ENCODE results near the gene HOXA13.

HOXA13 gene

DNA sequence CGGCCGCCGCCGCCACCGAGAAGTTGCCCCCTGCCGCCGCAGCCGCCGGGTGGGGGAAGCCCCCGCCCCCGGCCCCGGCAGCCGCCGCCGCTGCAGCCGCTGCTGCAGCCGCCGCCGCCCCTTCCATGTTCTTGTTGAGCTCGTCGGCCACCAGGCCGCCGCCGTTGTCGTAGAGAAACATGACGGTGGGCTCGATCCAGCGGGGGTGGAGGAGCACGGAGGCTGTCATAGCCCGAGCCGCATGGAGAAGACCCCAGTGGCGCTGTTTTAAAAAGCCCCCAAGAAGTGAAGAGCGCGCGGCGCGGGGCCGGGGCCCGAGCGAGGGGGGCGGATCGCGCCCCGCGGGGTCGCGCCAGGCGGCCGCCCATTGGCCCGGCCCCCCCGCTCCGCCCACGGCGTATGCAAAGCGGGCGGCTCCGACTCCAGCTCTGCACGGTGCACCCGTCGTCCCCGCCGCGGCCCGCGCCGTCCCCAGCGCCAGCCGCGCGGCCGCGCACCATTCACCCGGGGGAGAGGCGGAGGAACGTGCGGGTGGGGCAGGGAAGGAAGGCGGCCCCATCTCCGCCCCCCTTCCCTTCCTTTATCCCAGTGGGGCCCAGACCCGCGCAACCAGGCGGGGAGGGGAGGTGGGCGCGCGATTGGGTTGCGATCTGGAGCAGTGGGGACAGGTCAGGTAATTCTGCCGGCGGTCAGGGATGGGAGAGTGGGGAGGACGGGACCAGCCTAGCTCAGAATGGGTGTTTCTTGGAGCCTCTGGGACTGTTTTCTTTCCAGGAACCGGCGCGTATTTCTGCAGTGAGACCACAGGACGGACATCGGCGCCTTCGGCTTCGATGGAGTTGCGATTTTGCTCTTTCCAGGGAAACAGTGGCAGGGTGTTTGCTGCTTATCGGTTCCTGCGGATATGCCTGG lies at the start of gene HOXA13:
Gene HOXA13, minus strand, starts transcription at position 243 of the 912 bp plus-strand sequence. Its CDS starts 14 bp downstream, at position 229.
- ATAC-seq: peak; percentile 49 to 54

DNA sequence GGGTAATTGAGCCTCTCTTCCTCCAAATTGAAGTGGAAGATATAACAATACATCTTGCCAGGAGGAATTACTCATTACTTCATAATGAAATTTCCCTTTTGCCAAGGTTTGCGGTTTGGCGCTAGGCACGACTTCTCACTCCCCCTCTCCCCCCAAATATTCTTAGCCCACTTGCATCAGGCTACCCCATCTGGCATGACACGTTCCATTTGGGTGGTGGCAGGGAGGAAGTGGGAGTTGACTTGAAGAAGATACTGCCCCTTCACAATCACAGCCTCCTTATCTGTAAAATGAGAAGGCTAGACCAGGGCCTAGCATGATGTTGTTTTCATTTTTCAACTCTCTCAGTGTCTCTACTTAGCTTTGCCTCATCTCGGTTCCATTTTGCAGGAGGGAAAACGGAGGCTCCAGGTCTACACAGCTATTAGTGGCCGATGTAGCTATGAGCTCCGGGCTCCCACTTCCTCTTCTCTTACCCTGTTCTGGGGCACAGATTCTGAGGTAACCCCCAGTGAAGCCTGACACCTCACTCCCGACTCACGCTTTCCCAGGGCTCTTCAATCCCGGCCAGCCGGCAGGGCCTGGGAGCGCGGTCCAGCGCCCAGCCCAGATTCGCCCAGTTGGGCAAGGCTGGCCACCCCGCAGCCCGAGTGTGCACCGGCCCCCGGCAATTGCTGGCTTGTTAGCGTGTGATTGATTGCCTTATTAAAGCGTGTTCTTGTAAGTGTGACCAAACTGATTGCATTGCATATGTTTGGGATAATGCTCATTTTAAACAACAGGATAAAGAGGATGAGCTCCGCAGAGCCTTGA lies 49.2 kb upstream of the HOXA13 start:
- ATAC-seq: no peak

DNA sequence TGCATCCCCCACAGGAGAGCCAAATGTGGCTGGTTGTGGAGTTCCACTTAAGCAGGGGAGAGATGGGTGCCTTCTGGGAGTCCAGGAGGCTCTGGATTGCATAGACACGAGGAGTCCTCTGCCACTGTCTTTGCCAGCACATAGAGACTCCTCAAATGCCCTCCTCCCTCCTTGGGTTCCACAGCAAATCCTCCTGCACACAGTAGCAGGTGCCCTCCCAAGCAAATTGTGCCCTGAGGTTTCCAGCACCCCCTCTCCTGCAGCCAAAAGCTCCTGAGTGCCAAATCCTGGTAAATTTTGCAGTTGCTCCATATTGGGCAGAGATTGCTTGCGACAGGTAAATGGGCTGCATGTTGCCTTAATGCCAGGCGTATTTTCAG lies 48.5 kb upstream of the HOXA13 start:
- no peak for ATAC-seq

DNA sequence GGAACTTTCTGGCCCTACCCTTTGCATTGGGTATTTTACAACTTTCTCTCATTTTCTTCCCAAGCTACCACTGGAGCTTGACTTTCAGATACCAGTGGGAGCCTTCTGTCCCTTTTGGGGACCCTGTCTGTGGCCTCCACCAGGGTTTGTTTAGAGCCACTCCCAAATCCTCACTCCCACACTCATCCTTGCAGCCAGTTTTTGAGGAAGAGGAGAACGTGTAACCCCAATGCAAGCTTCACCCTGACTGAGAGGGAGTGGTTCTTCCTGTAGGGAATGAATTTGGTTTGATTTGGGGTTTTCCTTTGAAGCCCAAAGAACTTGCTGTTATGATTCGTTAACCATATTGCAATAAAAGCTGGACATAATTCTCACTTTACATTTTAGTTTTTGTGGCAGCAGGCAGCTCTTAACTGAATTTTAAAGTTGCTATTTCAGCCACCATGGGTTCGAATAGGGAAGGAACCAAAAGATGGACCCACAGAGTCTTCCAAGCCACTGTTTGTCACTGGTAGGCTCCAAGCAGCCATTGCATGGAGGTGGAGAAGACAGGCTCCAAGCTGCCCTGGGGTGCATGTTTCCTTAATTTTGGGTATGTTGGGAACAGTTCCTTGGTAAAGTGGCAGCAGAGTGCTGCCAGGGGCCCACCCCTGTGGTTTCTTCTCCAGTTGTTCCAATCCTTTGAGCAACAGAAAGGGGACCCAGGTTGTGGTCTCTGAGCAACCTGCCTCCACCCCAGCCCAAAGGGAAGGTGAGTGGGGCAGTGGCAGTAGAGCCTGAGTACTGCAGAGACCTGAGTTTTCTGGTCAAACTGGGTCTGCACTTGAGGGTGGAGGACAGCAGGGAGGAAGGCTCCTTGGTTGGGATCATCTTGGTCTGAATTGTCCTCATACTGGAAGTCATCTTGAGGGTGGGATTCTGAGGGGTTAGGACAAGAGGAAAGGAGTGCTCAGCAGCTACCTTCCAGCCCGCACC lies 47.8 kb upstream of the HOXA13 start:
- ATAC-seq: no peak

DNA sequence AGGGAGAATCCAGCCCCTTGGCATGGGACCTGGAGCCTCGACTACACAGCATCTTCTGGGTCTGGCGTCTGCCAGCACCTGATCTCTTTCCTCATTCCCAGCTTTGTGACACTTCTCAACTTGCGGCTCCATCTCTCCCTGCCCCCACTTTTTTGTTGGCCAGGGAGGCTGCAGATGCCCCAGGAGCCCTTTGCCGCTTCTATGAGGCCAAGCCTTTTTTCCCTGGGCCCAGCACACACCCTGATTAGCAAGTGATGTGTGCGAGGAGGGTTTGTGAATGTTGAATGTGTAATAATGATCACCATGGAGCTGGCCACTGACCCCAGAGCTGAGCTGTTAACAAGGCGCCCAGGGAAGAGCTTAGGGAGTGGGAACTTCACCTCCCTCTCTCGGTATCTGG lies 47.1 kb upstream of the HOXA13 start:
- ATAC-seq: no peak

DNA sequence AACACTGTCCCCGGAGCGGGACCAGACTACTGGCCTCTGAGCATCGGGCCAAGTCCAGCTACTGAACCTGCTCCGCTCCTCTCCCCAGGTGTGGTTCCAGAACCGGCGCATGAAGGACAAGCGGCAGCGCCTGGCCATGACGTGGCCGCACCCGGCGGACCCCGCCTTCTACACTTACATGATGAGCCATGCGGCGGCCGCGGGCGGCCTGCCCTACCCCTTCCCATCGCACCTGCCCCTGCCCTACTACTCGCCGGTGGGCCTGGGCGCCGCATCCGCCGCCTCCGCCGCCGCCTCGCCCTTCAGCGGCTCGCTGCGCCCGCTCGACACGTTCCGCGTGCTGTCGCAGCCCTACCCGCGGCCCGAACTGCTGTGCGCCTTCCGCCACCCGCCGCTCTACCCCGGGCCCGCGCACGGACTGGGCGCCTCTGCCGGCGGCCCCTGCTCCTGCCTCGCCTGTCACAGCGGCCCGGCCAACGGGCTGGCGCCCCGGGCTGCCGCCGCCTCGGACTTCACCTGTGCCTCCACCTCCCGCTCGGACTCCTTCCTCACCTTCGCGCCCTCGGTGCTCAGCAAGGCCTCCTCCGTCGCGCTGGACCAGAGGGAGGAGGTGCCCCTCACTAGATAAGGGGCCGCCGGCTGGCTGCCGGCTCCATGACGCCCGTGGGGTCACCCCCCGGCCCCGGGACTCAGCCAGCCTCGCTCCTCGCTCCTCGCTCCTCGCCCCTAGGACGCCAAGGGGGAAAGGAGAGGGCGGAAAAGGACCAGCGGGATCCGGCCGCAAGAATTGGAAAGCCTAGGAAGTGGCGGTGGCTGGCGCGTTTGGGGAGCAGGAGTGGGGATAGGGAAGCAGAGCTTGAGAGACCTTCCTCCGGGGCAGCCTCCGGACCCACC lies 46.2 kb upstream of the HOXA13 start:
- no peak for ATAC-seq

DNA sequence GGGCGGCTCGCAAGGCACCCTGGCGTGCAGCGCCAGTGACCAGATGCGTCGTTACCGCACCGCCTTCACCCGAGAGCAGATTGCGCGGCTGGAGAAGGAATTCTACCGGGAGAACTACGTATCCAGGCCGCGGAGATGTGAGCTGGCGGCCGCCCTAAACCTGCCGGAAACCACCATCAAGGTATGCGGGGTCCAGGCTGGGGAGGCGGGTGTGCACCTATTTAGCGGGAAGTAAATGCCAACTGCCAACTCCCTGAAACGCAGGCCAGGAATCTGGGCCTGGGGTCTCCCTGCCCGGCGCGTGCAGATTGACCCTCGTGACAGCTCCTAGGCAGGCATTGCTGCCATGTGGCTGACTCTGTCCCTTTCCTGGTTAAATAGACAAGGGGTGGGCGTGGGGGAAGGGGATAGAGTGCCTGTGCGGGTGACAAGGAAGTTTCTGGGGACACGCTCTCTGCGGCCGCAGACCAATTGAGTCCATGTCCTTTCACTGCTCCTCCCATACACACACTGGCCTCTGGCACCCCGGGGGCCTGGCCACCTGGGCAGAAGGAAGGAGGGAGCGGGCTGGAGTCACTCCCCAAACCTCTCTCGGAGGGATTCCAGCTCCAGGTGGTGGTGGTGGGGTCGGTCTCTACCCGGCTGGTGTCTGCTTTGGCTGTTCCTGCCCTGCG lies 45.4 kb upstream of the HOXA13 start:
- no peak for ATAC-seq

DNA sequence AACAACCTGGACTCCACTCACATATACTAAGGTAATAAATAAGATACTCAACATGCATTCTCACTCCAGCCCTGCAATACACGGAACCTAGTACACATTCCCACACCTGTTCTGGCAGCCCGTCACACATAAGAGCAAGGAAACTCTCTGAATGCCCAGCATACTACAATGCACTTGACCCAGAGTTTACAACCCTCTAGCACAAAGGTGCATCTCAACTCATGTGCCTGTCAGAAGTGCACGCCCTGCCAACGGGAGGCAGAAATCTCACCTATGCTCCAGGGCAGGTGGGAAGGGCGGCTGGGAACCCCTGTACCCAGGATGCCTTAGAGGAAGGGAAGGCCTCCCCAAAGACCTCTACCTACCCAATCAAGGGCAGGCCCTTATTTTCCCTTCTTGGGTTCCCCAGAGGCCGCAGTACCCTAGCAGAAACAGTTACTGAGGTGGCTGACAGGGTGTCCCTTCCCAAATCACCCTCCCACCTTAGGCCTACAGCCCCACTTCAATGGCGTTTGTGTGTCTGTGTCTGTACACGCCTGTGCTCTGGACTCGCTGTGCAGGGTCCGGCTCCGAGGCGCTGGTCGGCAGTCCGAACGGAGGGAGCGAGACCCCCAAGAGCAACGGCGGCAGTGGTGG lies 44.7 kb upstream of the HOXA13 start:
- no peak for ATAC-seq

DNA sequence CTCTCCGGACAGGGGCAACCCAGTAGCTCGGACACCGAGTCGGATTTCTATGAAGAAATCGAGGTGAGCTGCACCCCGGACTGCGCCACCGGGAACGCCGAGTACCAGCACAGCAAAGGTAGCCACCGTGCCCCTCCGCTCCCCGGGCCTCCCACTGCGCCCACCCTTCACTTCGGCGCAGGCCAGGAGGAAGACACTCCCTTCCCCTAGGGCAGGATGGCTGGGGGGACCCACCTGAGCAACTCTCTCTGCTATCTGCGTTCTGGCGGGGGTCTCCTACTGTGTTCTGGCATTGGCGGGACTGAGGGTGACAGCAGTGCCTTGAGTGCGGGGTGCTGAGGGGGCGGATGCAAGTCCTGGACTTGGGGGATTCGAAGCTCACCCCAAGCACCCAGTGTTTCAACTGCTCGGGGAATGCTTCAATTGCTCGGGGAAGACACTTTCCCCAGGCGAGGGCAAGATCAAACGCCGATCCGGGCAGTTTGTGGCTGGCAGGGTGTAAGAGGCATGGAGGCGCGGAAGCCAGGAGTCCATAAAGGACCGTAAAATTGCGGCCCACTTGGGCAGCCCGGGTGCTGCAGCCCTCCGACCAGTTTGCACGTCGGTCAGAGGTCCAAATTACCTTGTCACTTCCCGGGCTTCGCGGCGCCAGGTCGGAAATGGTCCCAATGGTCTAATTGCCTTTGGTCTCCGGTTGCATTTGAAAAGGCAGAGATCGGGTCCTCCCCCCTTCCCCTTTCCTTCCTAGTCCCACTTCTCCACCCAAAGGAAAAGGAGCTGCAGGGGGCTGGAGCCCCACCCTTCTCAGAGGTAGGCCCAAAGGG lies 43.7 kb upstream of the HOXA13 start:
- no peak for ATAC-seq

DNA sequence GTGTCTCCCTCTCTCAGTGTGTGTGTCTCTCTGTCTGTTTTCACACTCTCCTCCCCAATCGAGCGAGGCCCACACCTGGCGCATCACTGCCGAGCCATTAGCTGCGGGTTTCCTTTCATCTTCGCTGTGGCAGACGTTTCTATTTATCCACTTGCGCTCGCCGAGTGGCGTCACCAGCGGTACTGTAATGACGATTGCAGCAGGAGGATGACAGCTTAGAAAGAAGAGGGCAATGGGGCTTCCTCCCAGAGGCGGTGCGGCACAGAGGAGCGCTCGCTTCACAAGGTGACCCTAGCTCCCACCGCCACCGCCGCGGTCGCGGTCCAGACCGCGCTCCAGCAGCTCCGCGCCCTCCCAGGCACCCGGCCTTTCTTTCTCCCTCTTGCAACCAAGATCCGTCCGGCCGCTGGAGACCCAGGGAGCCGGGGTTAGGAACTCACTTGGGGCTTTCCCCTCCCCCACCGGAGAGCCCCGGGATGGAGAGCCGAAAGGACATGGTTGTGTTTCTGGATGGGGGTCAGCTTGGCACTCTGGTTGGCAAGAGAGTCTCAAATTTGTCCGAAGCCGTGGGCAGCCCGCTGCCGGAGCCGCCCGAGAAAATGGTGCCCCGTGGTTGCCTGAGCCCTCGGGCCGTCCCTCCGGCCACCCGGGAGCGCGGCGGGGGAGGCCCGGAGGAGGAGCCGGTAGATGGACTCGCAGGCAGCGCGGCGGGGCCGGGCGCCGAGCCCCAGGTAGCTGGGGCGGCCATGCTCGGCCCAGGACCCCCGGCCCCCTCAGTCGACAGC lies 42.9 kb upstream of the HOXA13 start, which contains the start of gene EVX1:
Gene EVX1, plus strand, starts transcription at position 248 of the 785 bp plus-strand sequence. Its CDS starts 229 bp downstream, at position 477.
- ATAC-seq: peak; percentile 31 to 36

DNA sequence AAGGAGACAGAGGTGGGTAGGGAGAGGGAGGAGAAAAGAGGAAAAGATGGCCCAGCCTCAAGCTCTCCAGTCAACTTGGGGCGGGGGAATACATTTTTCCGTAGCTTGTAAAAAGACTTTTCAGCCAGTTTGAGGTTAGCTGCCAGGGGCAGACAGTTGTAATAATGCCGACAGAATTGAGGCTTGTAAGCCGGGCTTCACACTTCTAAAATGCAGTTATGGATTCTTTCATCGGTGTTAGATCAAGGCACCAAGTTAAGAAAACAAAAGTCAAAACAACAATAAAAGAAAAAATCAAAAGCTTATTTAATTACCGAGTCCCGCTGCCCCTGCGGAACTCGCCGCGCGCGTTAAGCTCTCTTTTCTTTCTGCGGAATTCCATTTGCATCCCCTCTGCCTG lies 42.3 kb upstream of the HOXA13 start:
- no peak for ATAC-seq

DNA sequence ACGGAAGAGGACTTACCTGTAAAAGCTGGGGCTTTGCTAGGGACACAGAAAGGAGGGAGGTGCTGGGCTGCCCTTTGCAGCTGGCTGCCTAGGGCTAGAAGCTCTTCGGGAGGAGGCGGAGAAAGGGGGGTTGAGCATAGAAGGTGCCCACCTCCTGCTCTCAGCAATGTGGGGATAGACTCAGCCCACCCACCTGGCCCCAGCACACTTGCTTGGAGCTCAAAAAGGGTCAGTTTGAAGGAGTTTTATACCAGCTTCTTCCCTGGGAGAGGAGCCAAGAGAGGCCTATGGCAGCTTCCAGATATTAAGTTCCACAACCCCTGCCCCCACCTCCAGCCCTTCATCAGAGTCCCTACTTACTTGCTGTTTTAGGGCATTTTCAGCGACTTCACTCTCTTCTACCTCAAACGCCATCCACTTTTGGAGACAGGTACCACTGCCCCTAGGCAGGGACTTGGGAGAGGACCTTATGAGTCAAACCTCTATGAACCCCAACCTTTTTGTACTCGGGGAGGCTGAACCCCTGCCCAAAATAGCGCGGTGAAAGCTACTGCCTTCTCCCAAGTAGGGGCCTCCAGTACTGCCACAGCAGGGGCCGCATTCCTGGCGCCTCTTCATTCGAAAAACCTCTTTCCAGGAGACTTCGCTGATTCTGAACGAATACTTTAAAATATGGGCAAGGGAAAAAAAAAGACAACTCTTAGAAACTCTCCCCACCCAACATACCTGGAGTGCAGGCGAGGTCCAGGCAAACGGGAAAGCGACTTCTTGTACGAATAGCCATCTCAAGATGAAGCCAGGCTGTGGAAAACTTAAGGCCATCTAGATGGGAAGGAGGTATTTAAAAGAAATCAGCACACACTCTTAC lies 41.5 kb upstream of the HOXA13 start:
- no peak for ATAC-seq

DNA sequence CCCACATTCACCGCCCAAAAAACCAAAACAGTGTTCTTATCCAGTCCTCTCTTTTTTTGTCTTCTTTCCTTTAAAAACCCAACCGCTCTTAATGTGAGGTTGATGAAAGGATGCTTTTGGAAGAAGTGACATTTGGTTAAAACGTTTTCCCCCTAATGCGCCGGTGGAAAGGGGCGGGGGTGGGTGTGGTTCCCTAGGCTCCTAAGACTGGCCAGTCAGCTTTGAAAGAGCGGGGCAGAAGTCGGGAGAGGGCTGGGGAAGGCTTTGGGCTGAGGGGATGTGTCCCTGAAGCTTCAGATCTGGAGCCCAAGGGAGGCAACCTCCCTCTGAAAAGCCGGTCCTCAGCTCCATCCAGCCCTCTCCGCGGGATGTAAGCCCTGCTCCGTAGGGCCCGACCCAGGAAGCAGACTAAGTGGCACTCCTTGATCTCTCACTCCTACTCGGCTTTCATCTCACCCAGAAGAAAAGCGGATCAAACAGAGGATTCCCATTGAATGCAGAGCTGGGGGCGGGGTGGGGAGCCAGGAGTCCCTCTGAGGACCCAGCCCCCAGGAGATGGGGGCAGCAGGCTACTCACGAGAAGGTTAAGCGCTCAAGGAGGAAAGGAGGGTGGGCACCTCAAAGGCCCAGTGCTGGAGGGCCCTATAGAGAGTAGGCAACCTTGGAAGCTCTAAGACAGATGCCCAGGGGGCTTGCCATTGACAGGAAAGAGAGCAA lies 40.3 kb upstream of the HOXA13 start:
- no peak for ATAC-seq

DNA sequence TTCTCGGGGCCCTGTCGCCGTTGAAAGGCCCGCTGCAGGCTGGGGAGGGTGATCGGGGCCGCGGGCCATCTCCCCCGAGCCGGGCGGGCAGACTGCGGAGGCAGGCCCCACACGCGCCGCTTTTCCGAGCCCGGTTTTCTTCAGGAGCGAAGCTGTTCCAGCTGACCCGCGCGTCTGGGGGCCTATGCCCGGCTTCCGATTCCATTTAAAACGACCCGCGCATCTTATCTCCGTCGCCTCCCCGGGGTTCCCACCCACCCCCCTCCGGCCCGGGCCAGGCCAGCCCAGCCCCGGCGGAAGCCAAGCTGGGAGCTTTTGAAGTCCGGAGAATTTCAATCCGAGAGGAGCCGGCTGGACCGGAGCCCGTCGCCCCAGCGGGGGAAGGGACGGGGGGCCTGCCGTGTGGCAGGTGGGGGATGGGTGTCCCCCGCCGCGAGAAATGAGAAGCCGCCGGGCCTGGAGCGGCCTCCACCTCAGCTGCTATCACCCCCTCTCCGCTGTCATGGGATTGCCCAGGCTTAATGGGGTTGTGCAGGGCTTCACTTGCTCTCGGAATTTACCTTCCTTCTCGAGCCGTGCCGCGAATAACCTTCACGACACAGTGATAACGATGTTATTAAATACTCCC lies 39.6 kb upstream of the HOXA13 start:
- no peak for ATAC-seq

DNA sequence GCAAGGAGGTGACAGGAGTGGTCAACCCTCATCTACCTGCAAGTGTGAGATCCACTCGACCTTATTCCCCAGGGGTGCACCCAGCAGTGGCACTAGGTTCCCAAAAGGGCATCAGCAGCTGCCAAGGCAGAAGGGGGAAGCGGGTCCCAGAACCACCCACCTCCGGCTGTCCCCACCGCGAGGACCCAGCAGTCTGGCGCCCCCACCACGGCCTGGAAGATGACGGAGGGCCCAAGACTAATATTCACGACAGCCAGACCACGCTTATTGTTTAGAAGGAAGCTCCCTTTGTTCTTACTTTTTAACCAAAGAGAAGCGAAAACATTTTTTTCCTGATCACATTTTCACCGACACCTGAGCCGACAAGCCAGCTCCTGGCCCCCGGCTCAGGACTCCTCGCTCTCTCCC lies 39.1 kb upstream of the HOXA13 start:
- no peak for ATAC-seq

DNA sequence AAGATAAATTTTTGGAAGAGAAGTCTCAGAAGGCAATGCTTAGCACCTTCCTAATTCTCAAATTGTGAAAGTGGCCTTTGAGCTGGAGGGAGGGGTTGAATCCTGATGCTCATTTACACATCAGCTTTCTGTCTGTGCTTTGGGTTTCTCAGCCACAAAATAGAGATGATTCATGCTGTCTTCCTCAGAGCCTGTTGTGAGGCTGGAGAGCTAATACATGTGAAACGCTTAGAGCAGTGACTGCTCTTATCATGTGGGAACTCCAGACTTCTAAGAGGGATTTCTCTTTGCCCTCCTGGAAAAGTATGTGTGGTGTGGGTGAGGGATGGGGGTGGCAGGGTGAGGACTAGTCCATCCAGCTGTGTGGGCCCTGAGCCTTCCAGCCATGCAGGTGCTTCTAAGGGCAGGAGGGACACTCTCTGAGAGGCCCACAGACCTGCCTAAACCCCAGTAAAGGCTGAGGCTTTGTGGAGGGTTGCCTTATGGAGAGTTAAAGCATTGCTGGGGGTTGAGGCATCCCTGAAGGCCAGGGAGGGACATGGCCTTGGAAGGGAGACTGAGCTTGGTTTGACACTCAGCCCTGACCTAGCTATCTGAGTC lies 37.9 kb upstream of the HOXA13 start:
- ATAC-seq: peak in 1 of 2 donors; percentile 43
